H1 (cell line): ENCODE measurements around the gene BORCS8. TPM values are rescaled to one million over a fixed set of nuclear protein-coding genes. Genes with fewer than 3 reads are reported as not detected.

Source experiments
- CTCF ChIA-PET: fragments of 300-600 bp; sonication (Branson Sonifier 250); formaldehyde crosslinking; loops from one replicate; lab custom pipeline; 2021; ENCODE audit not compliant: partially characterized antibody; lab: Charles Lee
- POLR2A ChIA-PET: fragments of 300-600 bp; sonication (Branson Sonifier 250); formaldehyde crosslinking; loops from one replicate; lab custom pipeline; 2021; ENCODE audit warnings: inconsistent platforms; ENCODE audit not compliant: partially characterized antibody; lab: Charles Lee
- DNase-seq, 2 experiments: peaks; one replicate each; pipeline versions ENCODE4 v3.0.0 to v3.0.0-alpha.2; 2010 to 2022; ENCODE audit warnings: low spot score in 2 of 2, low read depth in 1 of 2, mixed read lengths in 1 of 2
- FAIRE-seq: peaks from 2 replicates; lab custom pipeline; 2011; peaks lifted over from hg19 to GRCh38; lab: Jason Lieb, UNC
- H2AFZ ChIP-seq: 2 replicates; pipeline ENCODE4 v1.8.1; 2012; ENCODE audit warnings: low read length, inconsistent platforms
- H2AK5ac ChIP-seq: 2 replicates; pipeline ENCODE4 v1.6.1; 2013; ENCODE audit warnings: low read depth, low read length
- H2BK120ac ChIP-seq: replicated peaks from 2 replicates; pipeline ENCODE3; 2013; ENCODE audit warnings: low read depth, low read length, inconsistent platforms
- H2BK12ac ChIP-seq: 2 replicates; pipeline ENCODE4 v1.6.1; 2013; ENCODE audit warnings: low read depth, low read length
- H2BK15ac ChIP-seq: 2 replicates; pipeline ENCODE4 v1.6.1; 2013; ENCODE audit warnings: low read length
- H2BK20ac ChIP-seq: 2 replicates; pipeline ENCODE4 v1.6.1; 2013; ENCODE audit warnings: low read length
- H2BK5ac ChIP-seq: 2 replicates; pipeline ENCODE4 v1.6.1; 2013; ENCODE audit warnings: low read depth, low read length
- H3K14ac ChIP-seq: 2 replicates; pipeline ENCODE4 v1.6.1; 2013; ENCODE audit warnings: inconsistent platforms; ENCODE audit not compliant: insufficient read length
- H3K18ac ChIP-seq: 2 replicates; pipeline ENCODE4 v1.6.1; 2013; ENCODE audit warnings: low read length; ENCODE audit errors: extremely low read depth
- H3K23ac ChIP-seq: 2 replicates; pipeline ENCODE4 v1.6.1; 2013; ENCODE audit warnings: inconsistent platforms; ENCODE audit not compliant: insufficient read length
- H3K23me2 ChIP-seq: 2 replicates; pipeline ENCODE4 v1.6.1; 2013; ENCODE audit warnings: low read depth, low read length
- H3K27ac ChIP-seq: 2 replicates; pipeline ENCODE4 v1.6.1; 2011; ENCODE audit warnings: low read depth, low read length, inconsistent platforms
- H3K27me3 ChIP-seq, 4 experiments: replicated peaks in 1 of 4; 1 replicate in 1 of 4; 2 replicates in 3 of 4; pipeline versions ENCODE4 v1.6.1 to v1.8.1; 2011 to 2013; ENCODE audit warnings: low read length in 3 of 4, mild to moderate bottlenecking in 3 of 4, inconsistent platforms in 2 of 4, mixed read lengths in 2 of 4, moderate library complexity in 1 of 4; ENCODE audit not compliant: control insufficient read depth in 3 of 4, insufficient read depth in 3 of 4; ENCODE audit errors: extremely low read depth in 1 of 4
- H3K36me3 ChIP-seq, 4 experiments: 2 replicates each; pipeline versions ENCODE4 v1.6.1 to v1.8.1; 2011 to 2013; ENCODE audit warnings: mild to moderate bottlenecking in 4 of 4, low read length in 3 of 4, moderate library complexity in 2 of 4, control low read depth in 1 of 4, inconsistent platforms in 1 of 4; ENCODE audit not compliant: insufficient read depth in 4 of 4, control insufficient read depth in 2 of 4
- H3K4ac ChIP-seq: replicated peaks from 2 replicates; pipeline ENCODE3; 2013; ENCODE audit warnings: low read length, low read depth, mixed read lengths, inconsistent platforms; ENCODE audit not compliant: insufficient read length
- H3K4me1 ChIP-seq, 4 experiments: replicated peaks in 1 of 4; 1 replicate in 1 of 4; 2 replicates in 3 of 4; pipeline versions ENCODE4 v1.6.1 to v1.8.1; 2011 to 2013; ENCODE audit warnings: low read length in 3 of 4, inconsistent platforms in 2 of 4, mixed read lengths in 1 of 4; ENCODE audit not compliant: insufficient read depth in 4 of 4, control insufficient read depth in 3 of 4
- H3K4me2 ChIP-seq, 2 experiments: 2 replicates each; pipeline versions ENCODE4 v1.6.1 to v1.8.1; 2011 to 2013; ENCODE audit warnings: low read depth in 2 of 2, low read length in 2 of 2, control low read depth in 1 of 2, inconsistent platforms in 1 of 2, mild to moderate bottlenecking in 1 of 2; ENCODE audit not compliant: insufficient read depth in 1 of 2
- H3K4me3 ChIP-seq, 4 experiments: fragments of 200-600, 300-600 bp in 1 of 4; sonication (generic), shearing (Covaris generic), sonication (Bioruptor Twin) in 1 of 4; 2 replicates each; pipeline versions ENCODE4 v1.5.1 to v1.8.1; 2011 to 2016; ENCODE audit warnings: low read length in 4 of 4, low read depth in 3 of 4, control low read depth in 2 of 4, inconsistent platforms in 2 of 4, mild to moderate bottlenecking in 2 of 4, mixed read lengths in 1 of 4, moderate library complexity in 1 of 4; ENCODE audit not compliant: insufficient read depth in 2 of 4; ENCODE audit errors: extremely low read depth in 1 of 4
- H3K56ac ChIP-seq: replicated peaks from 2 replicates; pipeline ENCODE3; 2013; ENCODE audit warnings: low read depth, mild to moderate bottlenecking, mixed read lengths, low read length, inconsistent platforms; ENCODE audit not compliant: insufficient read length
- H3K79me1 ChIP-seq: 2 replicates; pipeline ENCODE4 v1.6.1; 2013; ENCODE audit warnings: low read depth, low read length, control low read depth
- H3K79me2 ChIP-seq, 2 experiments: 2 replicates each; pipeline versions ENCODE4 v1.6.1 to v1.8.1; 2012 to 2013; ENCODE audit warnings: low read length in 2 of 2, mild to moderate bottlenecking in 2 of 2, inconsistent platforms in 1 of 2; ENCODE audit not compliant: insufficient read depth in 2 of 2, control insufficient read depth in 1 of 2
- H3K9ac ChIP-seq, 4 experiments: replicated peaks in 1 of 4; 1 replicate in 1 of 4; 2 replicates in 3 of 4; pipeline versions ENCODE4 v1.6.1 to v1.8.1; 2011 to 2013; ENCODE audit warnings: low read depth in 3 of 4, low read length in 3 of 4, control low read depth in 2 of 4, mild to moderate bottlenecking in 2 of 4, moderate library complexity in 2 of 4, inconsistent platforms in 1 of 4; ENCODE audit errors: extremely low read depth in 1 of 4
- H3K9me3 ChIP-seq, 2 experiments: 2 replicates each; pipeline versions ENCODE4 v1.6.1 to v1.8.1; 2012 to 2013; ENCODE audit warnings: mild to moderate bottlenecking in 2 of 2, moderate library complexity in 2 of 2, control low read depth in 1 of 2, inconsistent platforms in 1 of 2, low read depth in 1 of 2, low read length in 1 of 2, mixed read lengths in 1 of 2; ENCODE audit not compliant: insufficient read depth in 2 of 2
- H4K20me1 ChIP-seq, 2 experiments: replicated peaks in 1 of 2; 2 replicates each; pipeline versions ENCODE3 to v1.8.1; 2011 to 2013; ENCODE audit warnings: inconsistent platforms in 2 of 2, low read length in 2 of 2, mild to moderate bottlenecking in 1 of 2; ENCODE audit not compliant: insufficient read depth in 2 of 2, control insufficient read depth in 1 of 2
- H4K5ac ChIP-seq: 2 replicates; pipeline ENCODE4 v1.6.1; 2013; ENCODE audit warnings: low read length, low read depth, mixed read lengths, inconsistent platforms; ENCODE audit not compliant: insufficient read length
- H4K8ac ChIP-seq: 2 replicates; pipeline ENCODE4 v1.8.0; 2013; ENCODE audit warnings: mild to moderate bottlenecking, moderate library complexity, low read length, inconsistent platforms; ENCODE audit not compliant: insufficient read depth; ENCODE audit errors: extremely low read depth
- H4K91ac ChIP-seq: replicated peaks from 2 replicates; pipeline ENCODE3; 2013; ENCODE audit warnings: low read length, mixed read lengths, inconsistent platforms; ENCODE audit not compliant: insufficient read length
- MAFK ChIP-seq: IDR thresholded peaks from 2 replicates; pipeline ENCODE4 v1.6.1; 2012; ENCODE audit warnings: low read depth, mild to moderate bottlenecking, improper control_type of control experiment, low read length
- MAX ChIP-seq: IDR thresholded peaks from 2 replicates; pipeline ENCODE4 v1.6.1; 2012; ENCODE audit warnings: inconsistent platforms
- POLR2AphosphoS5 ChIP-seq: IDR thresholded peaks from 2 replicates; pipeline ENCODE4 v1.6.1; 2011; ENCODE audit warnings: low read depth, low read length
- TBP ChIP-seq: IDR thresholded peaks from 2 replicates; pipeline ENCODE4 v1.6.1; 2011; ENCODE audit warnings: low read depth, low read length, improper control_type of control experiment
- polyA plus RNA-seq, 7 experiments: library from polyadenylated mRNA; depleted of rRNA in 3 of 7; stranded (reverse) in 5 of 7; unstranded in 2 of 7; fragments of >200 nt in 5 of 7; fragments of 200-250 nt in 2 of 7; gene quantifications; 1 replicate in 5 of 7; 2 replicates in 1 of 7; 4 replicates in 1 of 7; pipeline versions ENCODE4 v1.2.1 to v1.2.3, GENCODE V29; 2011 to 2013; ENCODE audit warnings: missing spikeins in 2 of 7, mixed read lengths in 2 of 7
- total RNA-seq: library from RNA; stranded (reverse); fragmentation: NEBNext Ultra II Directional; extraction: Animal tissue kit (Norgen Biotek cat#: 25700); gene quantifications from 2 replicates; pipeline ENCODE4 v1.2.1, GENCODE V29; 2021
- TF ChIP-seq, protein P1 (sequence below): IDR thresholded peaks from 2 replicates; pipeline ENCODE4 v1.6.1; 2012; ENCODE audit warnings: inconsistent platforms
- TF ChIP-seq, protein P2 (sequence below): IDR thresholded peaks from 2 replicates; pipeline ENCODE4 v1.6.1; 2011; ENCODE audit warnings: low read length, improper control_type of control experiment

BORCS8 gene
- total and polyA plus RNA-seq, 2 of the 8 experiments (the other 6 are each of a cell fraction or from before 2014, with no cell fraction given): 15.0 to 15.9 TPM

- Histone ChIP-seq H3K18ac (no peak overlapping the region), H3K14ac (no peak overlapping the region), H3K9ac (no peak overlapping the region), H3K79me2 (no peaks in the 10 kb centered on the region), H3K9me3 (peaks cover 3% of the 10 kb centered on the region in 2 experiments), H3K4me2 (no peak overlapping the region), H2BK12ac (no peak overlapping the region), H3K27me3 (no peaks in the 10 kb centered on the region; a peak in 2 of 7 replicates), H3K36me3 (no peaks in the 10 kb centered on the region), H3K23ac (no peak overlapping the region), H2AK5ac (no peak overlapping the region), H3K23me2 (no peaks in the 10 kb centered on the region), H2BK20ac (no peak overlapping the region), H4K5ac (no peak overlapping the region), H2BK15ac (no peak overlapping the region), H3K79me1 (no peaks in the 10 kb centered on the region), H4K8ac (no peak overlapping the region), H2AFZ (no peak overlapping the region), H3K4ac (no peak overlapping the region), H3K4me3 (no peak overlapping the region), H3K56ac (no peak overlapping the region), H2BK120ac (no peak overlapping the region), H4K91ac (no peak overlapping the region), H2BK5ac (no peak overlapping the region), H4K20me1 (no peaks in the 10 kb centered on the region), H3K4me1 (no peaks in the 10 kb centered on the region), H3K27ac (no peak overlapping the region)
- CTCF ChIA-PET: no interaction called here
- FAIRE-seq (no peak), DNase-seq (no peak)
- no peak for TF ChIP-seq TBP
- no peak for TF ChIP-seq MAFK
- no peak for TF ChIP-seq MAX
- TF ChIP-seq, protein P1, sequence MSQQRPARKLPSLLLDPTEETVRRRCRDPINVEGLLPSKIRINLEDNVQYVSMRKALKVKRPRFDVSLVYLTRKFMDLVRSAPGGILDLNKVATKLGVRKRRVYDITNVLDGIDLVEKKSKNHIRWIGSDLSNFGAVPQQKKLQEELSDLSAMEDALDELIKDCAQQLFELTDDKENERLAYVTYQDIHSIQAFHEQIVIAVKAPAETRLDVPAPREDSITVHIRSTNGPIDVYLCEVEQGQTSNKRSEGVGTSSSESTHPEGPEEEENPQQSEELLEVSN: no peak
- no peak for TF ChIP-seq POLR2AphosphoS5
- TF ChIP-seq, protein P2, sequence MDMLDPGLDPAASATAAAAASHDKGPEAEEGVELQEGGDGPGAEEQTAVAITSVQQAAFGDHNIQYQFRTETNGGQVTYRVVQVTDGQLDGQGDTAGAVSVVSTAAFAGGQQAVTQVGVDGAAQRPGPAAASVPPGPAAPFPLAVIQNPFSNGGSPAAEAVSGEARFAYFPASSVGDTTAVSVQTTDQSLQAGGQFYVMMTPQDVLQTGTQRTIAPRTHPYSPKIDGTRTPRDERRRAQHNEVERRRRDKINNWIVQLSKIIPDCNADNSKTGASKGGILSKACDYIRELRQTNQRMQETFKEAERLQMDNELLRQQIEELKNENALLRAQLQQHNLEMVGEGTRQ: no peak
- POLR2A ChIA-PET: no interaction called here
These were observed 47.7 kb upstream of the BORCS8 start for GRCh38 chr19:19239675-19240074.
